Stimulated activated CD8-positive, alpha-beta memory T cell treated with anti-CD3 and anti-CD28 coated beads, Interleukin-15, amount 100 ng/mL, for 24 hours (primary cell): ENCODE results near the gene SOWAHD.
"Not testable (repeated sequence)": the region's sequence is repeated elsewhere in the genome, so short reads cannot be mapped to it uniquely, and the experiment has no call there.

ENCODE experiments used
- DNase-seq: peaks from one replicate; pipeline ENCODE4 v3.0.0-alpha.2; 2020; ENCODE audit warnings: low read depth

Gene SOWAHD, protein sequence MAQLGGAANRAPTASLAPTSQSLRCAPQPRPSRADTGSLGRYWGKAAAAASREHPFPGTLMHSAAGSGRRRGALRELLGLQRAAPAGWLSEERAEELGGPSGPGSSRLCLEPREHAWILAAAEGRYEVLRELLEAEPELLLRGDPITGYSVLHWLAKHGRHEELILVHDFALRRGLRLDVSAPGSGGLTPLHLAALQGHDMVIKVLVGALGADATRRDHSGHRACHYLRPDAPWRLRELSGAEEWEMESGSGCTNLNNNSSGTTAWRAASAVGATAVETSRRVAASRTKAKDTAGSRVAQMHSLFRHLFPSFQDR

DNA sequence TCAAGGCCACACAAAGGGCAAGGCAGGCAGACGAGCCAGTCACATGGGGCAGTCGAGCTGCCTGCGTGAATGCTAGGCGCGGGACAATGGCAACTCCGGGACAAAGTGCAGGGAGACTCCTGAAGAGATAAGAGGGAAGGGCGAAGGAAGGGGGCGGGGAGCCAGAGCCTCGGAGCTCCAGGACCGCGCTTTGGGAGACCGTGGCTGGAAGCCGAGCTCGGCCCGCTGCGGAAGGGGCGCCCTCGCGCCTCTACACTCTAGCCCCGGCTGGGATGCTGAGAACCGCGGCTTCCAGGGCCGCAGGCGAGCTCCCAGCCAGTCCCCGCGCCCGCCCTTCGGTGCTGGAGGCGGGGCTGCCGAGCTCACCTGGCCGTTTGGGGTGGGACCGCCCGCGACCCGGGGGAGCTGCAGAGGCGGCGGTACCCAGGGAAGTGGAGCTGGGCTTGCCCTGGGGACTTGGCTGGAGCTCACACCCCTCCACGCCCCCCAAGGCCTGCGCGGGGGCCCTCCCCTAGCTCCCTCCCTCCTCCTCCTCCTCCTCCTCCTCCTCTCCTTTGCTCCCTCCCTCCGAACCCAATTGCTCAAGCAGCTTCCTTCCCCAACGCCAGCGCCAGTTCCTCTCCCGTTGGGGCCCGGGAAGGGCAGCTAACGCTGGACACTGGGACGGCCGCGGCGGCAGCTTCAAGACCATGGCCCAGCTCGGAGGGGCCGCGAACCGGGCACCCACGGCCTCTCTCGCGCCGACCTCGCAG is at the start of gene SOWAHD:
SOWAHD (plus strand) TSS at position 610 of the 752 bp plus-strand sequence; CDS start at position 690, 80 bp downstream.
- no peak for DNase-seq

DNA sequence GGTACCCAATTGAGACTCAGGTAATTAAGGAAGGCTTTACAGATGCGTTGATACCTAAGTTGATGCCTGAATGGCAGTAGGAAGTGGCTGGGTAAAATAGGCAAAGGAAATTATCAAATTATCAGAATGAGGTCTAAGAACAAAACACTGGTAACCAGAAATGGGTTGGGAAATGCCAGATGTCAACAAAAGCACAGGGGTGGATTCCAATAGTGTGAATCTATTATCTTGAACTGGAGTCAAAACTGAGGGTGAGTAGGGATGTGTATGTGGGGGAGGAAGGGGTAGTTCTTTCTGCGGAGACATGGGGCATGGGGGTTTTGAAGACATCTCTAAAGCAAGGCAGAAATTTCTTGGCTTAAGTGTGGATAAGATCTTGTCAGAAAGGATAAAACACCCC is 49.5 kb upstream of the SOWAHD start:
- DNase-seq, result no peak

DNA sequence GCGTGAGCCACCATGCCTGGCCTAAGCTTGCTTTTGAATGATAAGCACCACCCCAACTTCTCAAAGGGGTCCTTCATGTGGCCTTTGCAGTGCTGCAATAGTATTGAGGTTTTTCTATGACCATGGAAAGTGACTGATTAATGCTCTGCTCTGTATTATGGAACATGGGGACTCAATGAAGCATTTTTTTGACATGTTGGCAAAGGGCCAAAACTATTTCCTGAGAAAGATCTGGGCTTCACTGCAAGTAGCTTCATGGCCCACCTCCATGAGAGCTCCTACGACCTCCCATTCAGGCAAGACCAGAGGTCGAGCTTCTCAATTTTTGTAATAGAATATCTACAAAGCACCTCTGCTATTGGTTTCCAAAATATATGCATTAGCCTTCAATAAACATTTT is 48.8 kb upstream of the SOWAHD start:
- DNase-seq, result no peak

DNA sequence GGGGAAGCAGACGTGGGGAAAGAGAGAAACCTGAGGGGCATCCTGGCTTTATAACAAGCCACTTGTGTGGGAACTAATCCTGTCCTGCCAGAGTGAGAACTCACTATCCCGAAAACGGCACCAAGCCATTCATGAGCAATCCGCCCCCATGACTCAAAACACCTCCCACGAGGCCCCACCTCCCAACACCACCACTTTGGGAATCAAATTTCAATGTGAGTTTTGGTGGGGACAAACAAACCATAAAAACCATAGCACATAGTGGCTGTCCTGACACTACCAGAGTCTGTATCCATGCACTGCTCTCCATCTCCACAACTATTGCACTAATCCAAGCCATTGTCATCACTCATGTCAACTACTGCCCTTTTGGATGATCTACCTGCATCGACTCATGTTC is 36.9 kb upstream of the SOWAHD start:
- no peak for DNase-seq

DNA sequence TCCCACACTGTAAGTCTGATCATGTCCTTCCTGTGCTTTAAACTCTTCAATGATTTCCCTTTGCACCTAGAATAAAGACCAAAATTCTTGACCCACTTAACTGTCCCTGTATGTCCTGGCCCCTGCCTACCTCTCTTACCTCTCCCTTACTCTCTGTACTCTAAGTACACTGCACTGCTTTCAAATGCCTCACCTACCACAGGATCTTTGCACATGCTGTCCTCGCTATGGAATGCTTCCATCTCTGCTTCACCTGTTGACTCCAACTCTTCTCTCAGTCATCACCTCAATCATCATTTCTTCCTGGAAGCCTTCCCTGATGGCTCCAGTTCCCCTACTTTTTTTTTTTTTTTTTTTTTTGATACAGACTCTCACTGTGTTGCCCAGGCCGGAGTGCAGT is 36.5 kb upstream of the SOWAHD start:
- no peak for DNase-seq

DNA sequence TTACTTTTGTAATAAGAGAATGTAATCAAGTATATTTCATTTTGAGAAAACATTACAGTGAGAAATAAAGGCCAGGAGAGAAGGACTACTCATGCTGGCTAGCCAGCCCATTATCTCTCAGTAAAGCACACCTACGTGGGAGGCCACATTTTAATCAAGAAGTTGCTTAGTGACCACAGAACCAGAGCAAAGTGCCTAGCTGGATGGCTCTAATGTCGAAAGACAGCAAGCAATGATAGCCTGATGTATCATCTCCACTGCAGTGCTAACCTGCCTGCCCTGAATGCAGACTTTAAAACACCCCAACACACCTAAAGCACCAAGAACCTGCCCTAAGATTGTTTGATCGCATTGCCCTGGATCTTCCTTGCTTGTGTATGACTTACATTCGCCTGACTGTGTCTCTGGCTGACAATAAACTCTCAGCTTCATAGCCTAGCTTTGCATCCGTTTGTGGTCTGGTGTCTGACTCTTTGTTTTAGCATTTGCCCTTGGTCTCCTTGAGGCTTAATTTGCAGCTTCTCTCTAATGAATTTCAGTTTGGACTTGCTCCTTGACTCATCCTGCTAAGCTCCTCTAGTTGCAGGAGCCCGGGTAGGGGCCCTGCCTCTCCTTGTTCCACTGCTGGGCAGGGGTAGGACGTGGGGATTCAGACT is 31.4 kb upstream of the SOWAHD start:
- DNase-seq, result no peak

DNA sequence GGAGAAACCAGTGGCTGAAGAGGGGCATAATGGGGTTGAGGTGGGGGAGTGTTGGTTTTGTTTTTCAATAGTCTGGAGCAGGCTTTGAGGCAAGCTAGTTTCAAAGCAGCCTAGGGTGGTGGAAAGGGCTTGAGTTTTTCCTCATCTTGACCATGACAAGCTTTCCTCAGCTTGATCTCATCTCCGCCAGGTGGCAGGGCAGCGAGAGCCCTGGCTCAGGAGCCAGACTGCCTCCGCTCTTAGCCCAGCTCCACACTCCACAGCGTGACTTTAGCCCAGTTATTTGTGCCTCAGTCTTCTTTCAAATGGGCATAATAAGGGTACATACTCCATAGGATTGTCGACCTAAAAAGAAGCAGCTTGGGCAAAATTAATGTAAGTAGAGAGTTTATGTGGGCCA is 29.9 kb upstream of the SOWAHD start:
- no peak for DNase-seq

DNA sequence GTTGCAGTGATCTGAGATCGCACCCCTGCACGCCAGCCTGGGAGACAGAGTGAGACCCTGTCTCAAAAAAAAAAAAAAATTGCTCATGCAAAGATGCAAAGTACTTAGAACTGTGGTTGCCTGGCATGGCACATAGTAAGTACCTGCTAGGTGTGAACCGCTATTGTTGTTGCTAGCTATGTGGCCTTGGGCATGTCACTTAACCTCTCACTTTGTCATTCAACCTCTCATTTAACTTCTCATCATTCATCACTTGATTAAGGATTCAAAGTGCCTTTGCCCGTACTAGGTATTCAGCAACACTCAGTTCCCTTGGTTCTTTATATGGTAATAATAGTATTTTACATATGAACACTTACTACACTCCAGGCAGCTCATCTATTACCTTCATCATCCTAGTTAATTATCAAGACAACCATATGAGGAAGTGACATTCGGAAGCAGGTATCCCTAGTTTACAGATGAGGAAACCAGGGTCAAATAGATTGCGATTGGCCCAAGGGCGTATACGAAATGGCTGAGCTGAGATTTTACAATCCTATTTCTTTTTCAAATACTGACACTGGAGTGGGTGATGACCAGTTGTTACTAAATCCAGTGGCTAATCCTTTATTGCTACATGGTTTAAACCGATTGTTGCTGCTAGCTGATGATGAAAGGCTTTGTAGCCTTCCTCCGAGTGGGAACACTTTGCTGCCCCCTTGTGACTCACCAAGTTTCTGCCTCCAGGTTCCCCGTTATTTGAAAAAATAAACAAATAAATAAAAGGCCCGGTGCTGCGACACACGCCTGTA is 28.8 kb upstream of the SOWAHD start:
- DNase-seq, result peak; percentile 6

DNA sequence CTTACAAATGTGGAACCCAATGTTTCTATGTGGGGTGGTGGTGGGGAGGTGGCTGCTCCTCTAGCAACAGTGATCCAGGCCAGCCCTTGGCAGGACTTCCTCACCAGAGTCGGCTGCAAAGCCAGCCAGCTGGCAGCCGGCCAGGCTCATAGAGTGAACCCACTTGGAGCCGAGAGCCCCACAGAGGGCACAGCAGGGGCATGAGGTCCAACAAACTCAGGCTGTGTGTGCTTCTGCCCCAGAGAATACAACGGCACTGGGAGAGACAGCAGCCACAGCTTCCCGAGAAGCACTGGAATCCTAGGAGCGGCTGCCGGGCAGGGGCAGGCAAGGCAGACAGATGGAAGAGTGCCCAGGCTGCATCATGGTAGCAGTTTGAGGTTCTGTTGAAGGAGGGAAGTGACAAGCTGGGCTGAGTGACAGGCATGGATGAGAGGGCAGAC is 23.5 kb upstream of the SOWAHD start:
- no peak for DNase-seq

DNA sequence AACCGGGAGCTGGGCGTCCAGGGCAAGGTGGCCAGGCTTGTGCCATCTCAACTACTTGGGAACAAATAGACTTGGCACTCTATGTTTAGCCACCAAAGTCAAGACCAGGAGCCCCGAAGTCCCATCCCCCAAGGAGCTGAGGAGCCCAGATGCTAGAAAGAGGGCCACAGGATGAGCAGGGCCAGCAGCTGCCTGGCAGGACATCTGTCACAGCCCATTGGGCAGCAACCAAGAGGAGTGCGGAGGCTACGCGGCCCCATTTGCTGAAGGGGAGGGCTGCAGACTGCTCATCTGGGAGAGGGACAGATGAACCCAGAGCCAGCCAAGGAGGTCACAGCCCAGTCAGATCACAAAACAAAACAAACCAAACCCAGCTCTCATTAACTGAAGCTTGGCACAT is 22.9 kb upstream of the SOWAHD start:
- DNase-seq, result no peak

DNA sequence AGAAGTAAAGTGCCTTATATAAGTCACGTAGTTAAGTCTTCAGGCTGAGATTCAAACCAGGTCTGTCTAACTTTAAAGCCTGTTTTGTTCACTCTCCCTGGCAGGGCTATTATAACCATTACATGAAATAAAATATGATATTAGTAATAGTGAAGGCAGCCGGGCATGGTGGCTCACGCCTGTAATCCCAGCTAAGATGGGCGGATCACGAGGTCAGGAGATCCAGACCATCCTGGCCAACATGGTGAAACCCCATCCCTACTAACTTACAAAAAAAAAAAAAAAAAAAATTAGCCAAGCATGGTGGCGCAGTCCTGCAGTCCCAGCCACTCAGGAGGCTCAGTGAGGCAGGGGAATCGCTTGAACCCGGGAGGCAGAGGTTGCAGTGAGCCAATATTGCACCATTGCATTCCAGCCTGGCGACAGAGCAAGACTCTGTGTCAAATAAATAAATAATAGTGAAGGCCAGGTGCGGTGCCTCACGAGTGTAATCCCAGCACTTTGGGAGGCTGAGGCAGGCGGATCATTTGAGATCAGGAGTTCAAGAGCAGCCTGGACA is 22.1 kb upstream of the SOWAHD start:
- no peak for DNase-seq

DNA sequence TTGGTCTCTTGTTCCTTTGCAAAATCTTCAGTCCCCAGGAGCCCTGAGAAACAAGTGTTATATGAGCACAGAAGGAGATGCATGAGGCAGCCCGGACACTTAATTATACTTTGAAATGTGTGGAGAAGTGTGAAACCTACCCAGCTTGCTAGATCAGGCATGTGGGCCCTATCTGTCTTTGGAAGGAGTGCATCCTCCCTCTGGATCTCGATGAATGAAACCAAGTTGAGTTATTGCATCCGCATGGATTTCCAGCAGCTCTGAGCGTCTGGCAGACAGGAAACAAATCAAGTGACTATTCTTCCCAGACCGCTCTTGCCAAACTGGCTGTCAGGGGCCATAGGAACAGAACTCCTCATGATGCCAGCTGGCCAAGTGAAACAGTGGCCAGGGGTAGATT is 19.6 kb upstream of the SOWAHD start:
- DNase-seq, result no peak

DNA sequence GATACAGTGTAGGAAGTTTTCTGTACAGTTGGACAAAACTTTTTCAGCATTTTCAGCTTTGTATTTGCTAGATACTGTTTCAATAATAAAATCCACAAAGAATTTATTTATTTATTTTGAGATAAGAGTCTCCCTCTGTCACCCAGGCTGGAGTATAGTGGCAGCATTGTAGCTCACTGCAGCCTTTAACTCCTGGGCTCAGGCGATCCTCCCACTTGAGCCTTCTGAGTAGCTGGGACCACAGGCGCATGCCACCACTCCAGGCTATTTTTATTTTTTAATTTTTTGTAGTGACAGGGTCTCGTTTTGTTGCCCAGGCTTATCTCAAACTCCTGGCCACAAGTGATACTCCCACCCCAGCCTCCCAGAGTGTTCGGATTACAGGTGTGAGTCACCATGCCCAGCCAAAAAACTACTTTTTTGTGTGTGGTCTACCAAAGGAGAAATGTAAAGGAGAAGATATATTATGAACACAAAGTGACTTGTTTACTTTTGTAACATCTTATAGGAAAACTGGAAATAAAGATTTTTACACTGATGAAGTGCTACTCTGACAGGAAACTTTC is 13.0 kb upstream of the SOWAHD start:
- DNase-seq, result no peak

DNA sequence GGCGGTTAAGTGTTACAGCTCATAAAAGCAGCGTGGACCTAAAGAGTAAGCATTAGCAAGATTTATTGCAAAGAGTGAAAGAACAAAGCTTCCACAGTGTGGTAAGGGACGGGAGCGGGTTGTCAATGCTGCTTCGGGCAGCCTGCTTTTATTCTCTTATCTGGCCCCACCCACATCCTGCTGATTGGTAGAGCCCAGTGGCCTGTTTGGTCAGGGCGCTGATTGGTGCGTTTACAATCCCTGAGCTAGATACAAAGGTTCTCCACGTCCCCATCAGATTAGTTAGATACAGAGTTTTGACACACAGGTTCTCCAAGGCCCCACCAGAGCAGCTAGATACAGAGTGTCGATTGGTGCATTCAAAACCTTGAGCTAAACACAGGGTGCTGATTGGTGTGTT is 8.3 kb upstream of the SOWAHD start:
- not testable (repeated sequence) for DNase-seq

DNA sequence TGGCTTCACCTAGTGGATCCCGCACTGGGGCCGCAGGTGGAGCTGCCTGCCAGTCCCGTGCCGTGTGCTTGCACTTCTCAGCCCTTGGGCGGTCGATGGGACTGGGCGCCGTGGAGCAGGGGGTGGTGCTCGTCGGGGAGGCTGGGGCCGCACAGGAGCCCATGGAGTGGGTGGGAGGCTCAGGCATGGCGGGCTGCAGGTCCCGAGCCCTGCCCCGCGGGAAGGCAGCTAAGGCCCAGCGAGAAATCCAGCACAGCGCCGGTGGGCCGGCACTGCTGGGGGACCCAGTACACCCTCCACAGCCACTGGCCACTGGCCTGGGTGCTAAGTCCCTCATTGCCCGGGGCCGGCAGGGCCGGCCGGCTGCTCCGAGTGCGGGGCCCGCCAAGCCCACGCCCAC is 7.6 kb upstream of the SOWAHD start:
- DNase-seq, result not testable (repeated sequence)

DNA sequence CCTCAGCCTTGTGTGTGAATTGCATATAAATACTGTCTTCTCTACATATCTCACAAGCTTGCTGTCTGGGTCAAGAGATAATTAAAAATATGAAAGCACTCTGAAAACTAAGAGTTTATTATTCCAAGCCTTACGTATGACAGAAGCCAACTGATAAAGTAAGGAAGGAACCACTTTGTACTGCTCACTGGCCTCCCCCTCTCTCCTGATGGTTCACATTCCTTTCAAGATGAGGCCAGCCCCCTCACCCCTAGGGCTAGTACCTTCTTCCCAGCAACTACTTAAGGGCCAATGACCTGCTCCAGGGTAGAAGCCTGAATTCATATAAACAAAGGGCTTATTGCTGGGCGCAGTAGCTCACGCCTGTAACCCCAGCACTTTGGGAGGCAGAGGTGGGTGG is 5.4 kb upstream of the SOWAHD start:
- DNase-seq, result no peak

DNA sequence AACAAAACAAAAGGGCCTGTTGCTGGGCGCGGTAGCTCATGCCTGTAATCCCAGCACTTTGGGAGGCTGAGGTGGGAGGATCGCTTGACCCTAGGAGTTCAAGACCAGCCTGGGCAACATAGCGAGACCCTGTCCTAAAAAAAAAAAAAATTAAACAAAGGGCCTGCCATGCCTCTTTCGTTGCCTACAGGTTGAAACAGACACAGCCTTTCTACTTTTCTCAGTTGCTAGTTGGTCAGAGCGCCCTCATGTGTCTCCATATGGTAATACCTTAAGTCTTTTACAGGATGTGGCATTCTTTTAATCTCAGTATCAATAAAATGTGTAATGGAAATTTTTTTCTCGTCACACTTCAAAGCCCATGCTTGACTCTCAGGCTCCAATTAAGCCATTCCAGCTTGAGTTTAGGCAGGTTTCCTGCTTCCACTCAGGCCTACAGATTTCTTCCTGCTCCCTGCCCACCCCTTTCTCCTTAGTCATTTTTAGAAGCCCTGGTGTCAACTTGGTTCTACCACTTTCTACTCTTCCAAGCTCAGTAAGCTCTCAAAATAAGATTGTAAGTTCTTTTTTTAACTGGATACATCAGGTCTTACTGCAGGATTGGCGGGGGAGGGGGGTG is 4.6 kb upstream of the SOWAHD start:
- DNase-seq, result no peak

DNA sequence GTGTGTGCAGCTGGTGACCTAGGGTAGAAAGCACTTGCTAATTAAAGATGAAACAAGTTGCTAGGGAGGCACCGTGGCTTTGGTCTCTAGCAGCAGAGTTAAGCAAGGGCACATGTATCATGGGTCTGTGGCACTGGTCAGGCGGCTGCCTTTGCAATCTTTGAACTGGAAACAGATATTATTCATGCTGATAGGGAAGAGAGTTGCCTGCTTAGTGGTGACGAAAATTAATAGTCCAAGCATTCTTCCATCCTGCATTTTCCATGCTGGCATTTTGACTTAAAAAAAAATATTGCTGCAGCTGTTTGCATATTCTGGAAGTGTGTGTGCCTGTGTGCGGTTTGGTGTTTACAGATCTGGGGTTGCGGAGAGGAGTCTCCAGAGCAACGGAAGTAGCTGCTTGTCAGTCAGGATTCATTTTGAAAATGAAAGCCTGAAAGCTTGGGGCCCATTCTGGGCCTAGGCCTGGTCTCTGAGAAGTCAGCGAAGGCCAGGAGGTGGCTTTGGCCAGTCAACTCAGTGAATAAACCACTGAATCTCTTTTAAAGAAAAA is 2.3 kb upstream of the SOWAHD start:
- DNase-seq, result no peak

DNA sequence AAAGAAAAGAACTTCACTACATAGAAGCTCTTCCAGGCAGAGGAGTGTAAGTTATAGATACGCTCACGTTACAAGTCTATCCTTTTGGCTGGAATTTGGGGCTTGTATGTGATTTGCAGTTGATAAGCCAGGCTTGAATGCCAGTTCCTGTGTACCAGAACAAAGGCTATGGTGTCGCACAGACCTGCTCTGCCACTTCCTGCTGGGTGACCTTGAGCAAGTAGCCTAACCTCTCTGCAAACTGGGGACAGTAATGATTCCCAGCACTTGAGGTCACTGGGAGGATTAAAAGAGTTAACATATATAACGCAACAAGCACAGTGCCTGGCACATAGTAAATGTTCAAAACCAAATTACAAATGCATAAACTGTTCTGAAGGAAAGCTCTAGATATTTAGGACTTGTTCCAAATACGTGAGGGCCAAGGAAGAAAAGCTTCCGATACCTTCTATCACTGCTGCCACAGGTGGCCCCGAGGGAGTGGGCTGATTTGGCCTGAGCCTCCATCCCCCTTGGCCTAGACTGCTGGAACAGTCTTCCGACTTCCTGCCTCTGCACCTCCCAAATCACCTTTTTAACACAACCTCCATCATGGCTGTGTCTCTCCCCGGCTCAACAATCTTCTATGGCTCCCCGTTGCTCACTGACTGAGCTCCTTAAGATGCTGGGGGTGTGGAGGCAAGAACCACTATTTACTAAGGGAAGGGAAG is 1.3 kb upstream of the SOWAHD start:
- no peak for DNase-seq

DNA sequence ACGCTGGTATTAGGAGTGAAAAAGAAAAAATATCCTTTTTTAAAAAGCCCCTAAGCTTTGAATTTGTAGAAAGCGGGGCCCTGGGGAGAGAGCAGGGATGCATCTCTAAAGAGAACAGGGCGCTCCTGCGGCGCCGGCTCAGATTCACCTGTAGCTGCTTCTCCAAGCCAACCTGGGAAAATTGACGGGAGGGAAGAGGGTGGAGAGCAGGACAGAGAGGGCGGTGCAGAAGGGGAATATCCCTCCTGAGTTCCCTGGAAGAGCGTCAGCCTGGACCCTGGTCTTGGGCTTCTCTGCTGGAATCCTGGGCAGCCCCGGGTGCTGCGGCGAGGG is 776 bp upstream of the SOWAHD start:
- DNase-seq, result no peak
